Smooth muscle cell (in vitro differentiated cells): ENCODE results near the gene PAWR. TPM values are rescaled to one million over a fixed set of nuclear protein-coding genes. Genes with fewer than 3 reads are reported as not detected.
A peak's percentile ranks its signal among the peaks of the same experiment; 100 is the strongest.

Source experiments
- DNase-seq: peaks from one replicate; lab custom pipeline; 2025; ENCODE audit not compliant: unreplicated experiment; lab: John Stamatoyannopoulos, UW
- H2AFZ ChIP-seq: fragments of 200-600 bp; sonication (generic); 2 replicates; pipeline ENCODE4 v1.6.0; 2016; ENCODE audit warnings: antibody characterized with exemption, low read depth, mild to moderate bottlenecking
- H3F3A ChIP-seq: fragments of 200-600 bp; sonication (generic); 2 replicates; pipeline ENCODE4 v1.6.0; 2017; ENCODE audit warnings: antibody characterized with exemption, low read depth
- H3K27ac ChIP-seq: fragments of 200-600 bp; sonication (generic); 2 replicates; pipeline ENCODE4 v1.5.1; 2016; ENCODE audit warnings: low read depth, mild to moderate bottlenecking
- H3K27me3 ChIP-seq: fragments of 200-600 bp; sonication (generic); 2 replicates; pipeline ENCODE4 v1.6.1; 2016; ENCODE audit warnings: low read depth, mild to moderate bottlenecking
- H3K36me3 ChIP-seq: fragments of 200-600 bp; sonication (generic); 2 replicates; pipeline ENCODE4 v1.5.1; 2016; ENCODE audit warnings: low read depth
- H3K4me1 ChIP-seq: fragments of 200-600 bp; sonication (generic); 2 replicates; pipeline ENCODE4 v1.5.1; 2016; ENCODE audit warnings: low read depth
- H3K4me2 ChIP-seq: fragments of 200-600 bp; sonication (generic); 2 replicates; pipeline ENCODE4 v1.6.0; 2016; ENCODE audit warnings: mild to moderate bottlenecking
- H3K4me3 ChIP-seq: fragments of 200-600 bp; sonication (generic); 2 replicates; pipeline ENCODE4 v1.5.1; 2016; ENCODE audit warnings: mild to moderate bottlenecking
- H3K79me2 ChIP-seq: fragments of 200-600 bp; sonication (generic); 2 replicates; pipeline ENCODE4 v1.6.0; 2016; ENCODE audit warnings: low read depth, mild to moderate bottlenecking
- H3K9ac ChIP-seq: fragments of 200-600 bp; sonication (generic); 2 replicates; pipeline ENCODE4 v1.6.0; 2016; ENCODE audit warnings: low read depth
- H3K9me3 ChIP-seq: fragments of 200-600 bp; sonication (generic); replicated peaks from 2 replicates; pipeline ENCODE4 v1.5.1; 2016; ENCODE audit warnings: low read depth
- H4K20me1 ChIP-seq: fragments of 200-600 bp; sonication (generic); 2 replicates; pipeline ENCODE4 v1.6.0; 2016; ENCODE audit warnings: low read depth
- CTCF ChIP-seq: fragments of 200-600 bp; sonication (generic); IDR thresholded peaks from 2 replicates; pipeline ENCODE4 v1.5.1; 2017; ENCODE audit warnings: borderline replicate concordance, mild to moderate bottlenecking, antibody characterized with exemption; ENCODE audit not compliant: insufficient read depth, poor library complexity, severe bottlenecking
- WGBS: methylation state at CpG from one replicate; pipeline ENCODE4 v1.1.7; 2016; ENCODE audit warnings: low lambda C conversion rate; 5-methylcytosine and 5-hydroxymethylcytosine counted together
- polyA plus RNA-seq: library from polyadenylated mRNA; unstranded; fragments of >200 nt; fragmentation: Nextera tagmentation; extraction: Ambion mirVana; gene quantifications from 2 replicates; pipeline ENCODE4 v1.2.1, GENCODE V29; 2016
- total RNA-seq: library from RNA; depleted of rRNA; stranded (reverse); fragments of >200 nt; gene quantifications from 2 replicates; pipeline ENCODE4 v1.2.3, GENCODE V29; 2014

PAWR gene
- total and polyA plus RNA-seq, 2 experiments from 2014 or later: 33.1 to 45.4 TPM

DNA sequence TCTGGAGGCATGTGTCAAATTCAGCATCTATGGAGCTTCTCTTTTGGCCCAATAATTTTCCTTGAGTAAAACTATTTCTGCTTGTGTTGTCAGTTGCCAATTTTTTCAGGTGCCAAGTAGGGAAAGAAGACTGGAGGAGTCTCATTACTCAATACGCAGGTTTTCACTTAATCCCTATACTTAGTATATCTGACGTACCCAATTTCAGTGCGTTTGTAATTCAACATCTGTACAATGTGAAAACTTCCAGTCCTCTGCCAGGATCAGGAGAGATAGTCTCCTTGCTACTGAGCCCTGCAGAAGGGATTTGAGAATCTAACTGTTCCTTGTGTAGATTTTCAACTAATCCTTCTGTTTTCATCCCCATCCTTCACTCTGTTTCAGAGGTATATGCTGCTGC is 5.7 kb upstream of the PAWR start:
- 73% methylated on average over 3 of the region's 3 CpGs for WGBS
- no peaks in the 10 kb centered on the region for H3K9me3 ChIP-seq
- no peaks in the 10 kb centered on the region for H3F3A ChIP-seq
- no peak overlapping the region for H3K9ac ChIP-seq
- no peak overlapping the region for H3K4me3 ChIP-seq
- no peak for TF ChIP-seq CTCF
- no peaks in the 10 kb centered on the region for H3K27me3 ChIP-seq
- DNase-seq: no peak
- H2AFZ ChIP-seq: no peak overlapping the region
- no peaks in the 10 kb centered on the region for H3K79me2 ChIP-seq
- H3K27ac ChIP-seq: no peak overlapping the region
- no peaks in the 10 kb centered on the region for H4K20me1 ChIP-seq
- no peak overlapping the region for H3K4me2 ChIP-seq
- H3K36me3 ChIP-seq: no peaks in the 10 kb centered on the region
- peaks cover 5% of the 10 kb centered on the region for H3K4me1 ChIP-seq

DNA sequence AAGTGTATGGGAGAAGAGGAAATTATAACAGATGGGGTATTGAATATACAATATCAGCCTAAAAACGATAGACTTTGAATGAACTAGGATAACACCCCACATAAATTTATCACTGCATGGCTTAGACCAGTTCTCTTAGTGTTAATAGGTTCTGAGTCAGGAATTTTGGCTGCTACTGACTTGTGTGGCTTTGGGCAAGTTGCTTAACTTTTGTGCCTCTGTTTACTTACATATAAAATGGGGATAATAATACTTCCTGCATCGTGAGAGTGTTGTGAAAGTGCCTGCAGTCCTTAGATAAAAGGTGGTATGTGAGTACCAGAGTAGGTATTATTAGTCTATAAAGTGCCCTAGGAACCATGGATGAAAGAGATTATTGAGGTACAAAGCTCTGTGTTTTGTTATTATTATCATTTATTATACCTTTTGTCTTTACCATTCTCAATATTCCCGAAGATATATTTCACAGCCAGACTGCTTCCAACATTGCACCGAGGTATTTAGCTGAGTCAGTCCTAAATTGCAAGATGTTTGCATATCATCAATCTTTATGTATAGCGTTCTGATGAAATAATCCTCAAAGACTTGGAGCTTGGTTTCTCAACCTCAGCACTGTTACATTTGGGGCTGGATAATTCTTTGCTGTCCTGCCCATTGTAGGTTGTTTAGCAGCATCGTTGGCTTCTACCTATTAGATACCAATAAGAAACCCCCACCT is 2.3 kb upstream of the PAWR start:
- Histone ChIP-seq H3K9ac (peak overlapping the region; percentile 95), H3K27ac (peak overlapping the region; percentile 98), H3K4me3 (peak overlapping the region; percentile 93), H2AFZ (peak overlapping the region; percentile 21), H3F3A (peaks cover 3% of the 10 kb centered on the region), H3K27me3 (no peaks in the 10 kb centered on the region), H4K20me1 (peaks cover 13% of the 10 kb centered on the region), H3K4me2 (peak overlapping the region; percentile 85), H3K79me2 (peaks cover 18% of the 10 kb centered on the region), H3K9me3 (no peaks in the 10 kb centered on the region), H3K36me3 (no peaks in the 10 kb centered on the region), H3K4me1 (peaks cover 17% of the 10 kb centered on the region)
- no peak for TF ChIP-seq CTCF
- DNase-seq: no peak
- WGBS: 51% methylated on average over 6 of the region's 6 CpGs

GRCh38 chr12:79691511-79692248 is 916 bp upstream of the PAWR start:
- no peaks in the 10 kb centered on the region for H3K27me3 ChIP-seq
- H3F3A ChIP-seq: peaks cover 3% of the 10 kb centered on the region
- peak overlapping the region; percentile 98 for H3K27ac ChIP-seq
- peaks cover 31% of the 10 kb centered on the region for H3K79me2 ChIP-seq
- peaks cover 30% of the 10 kb centered on the region for H3K4me1 ChIP-seq
- WGBS: 3% methylated on average over 11 of the region's 11 CpGs
- peak overlapping the region; percentile 21 for H2AFZ ChIP-seq
- H3K36me3 ChIP-seq: no peaks in the 10 kb centered on the region
- peak overlapping the region; percentile 93 for H3K4me3 ChIP-seq
- TF ChIP-seq CTCF: no peak
- H3K4me2 ChIP-seq: peak overlapping the region; percentile 85
- H3K9ac ChIP-seq: peak overlapping the region; percentile 95
- H4K20me1 ChIP-seq: peaks cover 16% of the 10 kb centered on the region
- H3K9me3 ChIP-seq: no peaks in the 10 kb centered on the region
- no peak for DNase-seq
